RWPE1 (cell line): Measurements from ENCODE around the gene ABCA7.

Source experiments
- CTCF ChIA-PET: fragments of 350-600 bp; sonication (Branson Sonifier 250); formaldehyde crosslinking; extraction: SDS; loops from one replicate; lab custom pipeline; 2021; lab: Yijun Ruan, JAX
- POLR2A ChIA-PET: fragments of 400-600 bp; formaldehyde crosslinking; extraction: SDS; loops from one replicate; lab custom pipeline; 2020; ENCODE audit warnings: antibody characterized with exemption; ENCODE audit not compliant: low non-redundant PET; lab: Yijun Ruan, JAX
- DNase-seq: peaks from one replicate; pipeline ENCODE4 v3.0.0; 2012; ENCODE audit warnings: low spot score
- H3K27ac ChIP-seq: fragments of 450-650 bp; 2 replicates; pipeline ENCODE4 v1.5.1; 2017
- TF ChIP-seq, protein P1 (sequence below): fragments of 450-650 bp; conservative IDR thresholded peaks from 2 replicates; pipeline ENCODE4 v1.5.1; 2017; ENCODE audit warnings: low read depth, mild to moderate bottlenecking

The ABCA7 gene

DNA sequence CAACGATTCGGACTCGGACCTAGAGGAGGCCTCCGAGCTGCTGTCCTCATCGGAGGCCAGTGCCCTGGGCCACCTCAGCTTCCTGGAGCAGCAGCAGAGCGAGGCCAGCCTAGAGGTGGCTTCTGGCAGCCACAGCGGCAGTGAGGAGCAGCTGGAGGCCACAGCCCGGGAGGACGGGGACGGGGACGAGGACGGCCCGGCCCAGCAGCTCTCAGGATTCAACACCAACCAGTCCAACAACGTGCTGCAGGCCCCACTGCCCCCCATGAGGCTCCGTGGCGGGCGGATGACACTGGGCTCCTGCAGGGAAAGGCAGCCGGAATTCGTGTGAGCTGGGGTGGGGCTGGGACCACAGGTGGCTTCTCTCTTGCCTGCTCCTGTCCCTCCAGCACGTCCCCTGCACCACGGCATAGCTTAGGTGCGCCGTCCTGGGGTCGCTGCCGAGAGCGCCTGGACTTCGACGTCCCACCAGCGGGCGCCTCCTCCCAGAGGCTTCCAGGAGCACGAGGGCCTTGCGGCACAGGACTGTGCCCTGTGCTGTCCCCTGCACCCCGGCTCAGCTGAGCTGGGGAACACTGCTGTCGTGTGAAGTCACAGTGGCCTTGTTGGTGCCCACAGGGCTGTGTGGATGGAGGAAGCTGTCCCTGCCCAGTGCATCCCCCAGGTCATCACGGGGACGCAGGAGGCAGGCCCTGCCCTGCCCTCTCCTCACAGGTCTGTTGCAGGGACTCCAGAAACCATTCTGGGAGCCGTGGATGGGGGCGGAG lies 46.0 kb downstream of the ABCA7 start:
- ChIA-PET POLR2A (no interaction called here), CTCF (interaction anchor here (0.6 to 0.7 kb wide), 3 partner anchors 14 to 44 kb away, joined by 3 to 5 read pairs (median 4); no protein-coding TSS in a partner anchor)
- TF ChIP-seq, protein P1, sequence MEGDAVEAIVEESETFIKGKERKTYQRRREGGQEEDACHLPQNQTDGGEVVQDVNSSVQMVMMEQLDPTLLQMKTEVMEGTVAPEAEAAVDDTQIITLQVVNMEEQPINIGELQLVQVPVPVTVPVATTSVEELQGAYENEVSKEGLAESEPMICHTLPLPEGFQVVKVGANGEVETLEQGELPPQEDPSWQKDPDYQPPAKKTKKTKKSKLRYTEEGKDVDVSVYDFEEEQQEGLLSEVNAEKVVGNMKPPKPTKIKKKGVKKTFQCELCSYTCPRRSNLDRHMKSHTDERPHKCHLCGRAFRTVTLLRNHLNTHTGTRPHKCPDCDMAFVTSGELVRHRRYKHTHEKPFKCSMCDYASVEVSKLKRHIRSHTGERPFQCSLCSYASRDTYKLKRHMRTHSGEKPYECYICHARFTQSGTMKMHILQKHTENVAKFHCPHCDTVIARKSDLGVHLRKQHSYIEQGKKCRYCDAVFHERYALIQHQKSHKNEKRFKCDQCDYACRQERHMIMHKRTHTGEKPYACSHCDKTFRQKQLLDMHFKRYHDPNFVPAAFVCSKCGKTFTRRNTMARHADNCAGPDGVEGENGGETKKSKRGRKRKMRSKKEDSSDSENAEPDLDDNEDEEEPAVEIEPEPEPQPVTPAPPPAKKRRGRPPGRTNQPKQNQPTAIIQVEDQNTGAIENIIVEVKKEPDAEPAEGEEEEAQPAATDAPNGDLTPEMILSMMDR, result no peak
- no peak for DNase-seq
- H3K27ac ChIP-seq, result peak overlapping the region; percentile 84

DNA sequence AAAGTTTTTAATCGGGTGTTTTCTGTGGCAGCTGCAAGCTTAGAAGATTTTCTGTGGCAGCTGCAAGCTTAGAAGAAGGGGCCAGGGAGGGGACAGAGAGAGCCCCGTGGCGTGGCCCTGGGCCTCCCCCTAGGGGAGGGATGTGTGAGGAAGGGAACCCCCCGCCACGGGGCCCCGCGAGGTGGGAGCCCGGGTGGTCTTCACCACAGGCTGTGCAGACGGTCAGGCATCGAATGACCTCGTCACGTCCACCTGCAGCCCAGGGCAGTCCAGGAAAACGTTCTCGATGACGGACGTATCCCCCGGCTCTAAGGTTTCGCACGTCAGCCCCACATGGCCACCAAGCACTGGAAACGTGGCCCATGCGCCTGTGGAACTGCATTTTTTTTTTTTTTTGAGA lies 46.7 kb downstream of the ABCA7 start:
- peak overlapping the region; percentile 84 for H3K27ac ChIP-seq
- POLR2A ChIA-PET, result interaction anchor here (0.6 kb wide), 1 partner anchor 24 kb away, joined by 3 read pairs; no protein-coding TSS in a partner anchor
- CTCF ChIA-PET, result interaction anchor here (0.7 kb wide), 1 partner anchor 16 kb away, joined by 4 read pairs; no protein-coding TSS in a partner anchor
- DNase-seq, result no peak
- TF ChIP-seq, protein P1, result no peak

DNA sequence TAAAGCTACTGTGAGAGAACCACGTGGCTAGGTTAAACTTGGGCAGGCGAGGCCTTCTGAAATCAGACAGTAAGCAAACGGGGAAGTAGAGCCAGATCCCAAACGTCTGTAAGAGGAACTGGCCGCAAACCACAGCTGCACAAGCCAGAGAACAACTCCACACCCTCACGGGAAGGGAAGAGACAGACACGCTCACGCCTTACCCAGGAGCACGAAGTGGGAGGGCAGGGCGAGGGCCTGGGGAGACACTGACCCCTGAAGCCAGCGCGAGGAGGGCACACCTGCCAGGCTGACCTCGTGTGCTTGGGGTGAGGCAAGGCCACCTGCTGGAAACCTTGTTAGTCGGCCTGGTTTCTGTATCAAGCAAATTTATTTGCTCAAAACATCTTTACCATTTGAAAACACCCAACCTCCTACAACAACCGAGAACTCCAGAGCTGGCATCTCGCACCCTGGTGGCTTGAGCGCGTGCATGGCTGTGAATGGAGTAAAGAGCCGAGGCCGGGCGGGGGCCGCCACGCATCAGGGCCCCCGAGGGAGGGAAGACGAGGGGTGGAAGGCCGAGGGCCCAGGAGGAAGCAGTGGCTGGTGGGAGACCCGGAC lies 48.0 kb downstream of the ABCA7 start:
- peak overlapping the region; percentile 84 for H3K27ac ChIP-seq
- POLR2A ChIA-PET, result no interaction called here
- no peak for DNase-seq
- CTCF ChIA-PET, result no interaction called here
- TF ChIP-seq, protein P1, result no peak

DNA sequence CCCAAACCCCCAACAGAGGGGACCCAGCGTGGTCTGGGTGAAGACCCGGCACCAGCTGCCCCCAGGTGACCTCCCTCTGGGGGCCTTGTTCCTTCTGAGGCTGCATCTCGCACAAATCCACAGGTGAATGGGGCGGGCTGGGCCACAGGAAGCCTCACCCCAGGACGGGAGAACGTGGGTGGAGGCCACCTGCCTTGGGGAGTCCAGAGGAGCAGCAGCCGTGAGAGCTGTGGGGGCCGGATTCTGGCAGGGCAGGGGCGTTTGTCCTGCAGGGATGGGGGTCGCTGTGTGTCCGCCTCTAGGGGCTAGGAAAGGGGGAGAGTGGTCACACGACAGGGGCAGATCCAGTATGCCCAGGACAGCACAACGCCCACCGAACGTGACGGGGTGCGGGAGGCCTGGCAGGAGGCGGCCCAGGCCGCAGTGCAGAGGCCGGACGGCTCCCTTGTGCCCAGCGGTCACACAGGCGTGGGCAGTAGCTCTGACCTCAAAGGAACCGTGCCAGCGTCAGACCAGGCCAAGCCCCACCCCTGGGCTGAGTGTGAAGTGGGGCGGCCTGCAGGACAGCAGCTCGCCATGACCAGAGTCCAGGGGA lies 48.6 kb downstream of the ABCA7 start:
- ChIA-PET POLR2A (no interaction called here), CTCF (no interaction called here)
- H3K27ac ChIP-seq, result peak overlapping the region; percentile 84

DNA sequence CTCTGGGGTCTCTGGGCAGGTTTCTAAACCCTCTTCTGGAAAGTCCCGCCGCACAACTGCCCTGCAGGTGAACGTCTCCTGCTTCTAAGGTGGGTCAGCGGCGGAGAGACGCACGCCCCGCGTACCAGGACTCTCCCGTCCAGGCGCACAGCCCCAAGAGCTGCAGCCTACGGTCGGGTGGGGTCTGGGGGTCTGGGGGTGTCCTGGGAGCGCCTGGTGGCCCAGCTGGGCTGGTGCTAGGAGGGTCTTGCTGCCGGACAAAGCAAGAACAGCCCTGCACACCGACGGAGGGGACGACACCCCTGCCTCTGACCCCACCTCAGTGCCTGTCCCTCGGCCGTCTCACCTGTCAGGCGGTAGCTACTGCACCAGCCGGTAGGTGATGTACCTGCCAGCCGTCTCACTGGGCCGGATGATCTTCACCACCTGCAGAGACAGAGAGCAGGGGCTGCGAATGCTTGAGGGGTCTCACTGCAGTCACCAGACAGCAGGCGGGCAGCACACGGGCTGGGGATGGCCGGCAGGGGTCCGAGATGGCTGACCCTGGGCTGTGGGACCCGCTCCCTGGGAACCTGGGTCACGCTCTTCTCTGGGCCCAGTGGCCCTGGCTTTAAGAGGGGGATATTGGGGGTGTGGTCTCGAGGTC lies 49.3 kb downstream of the ABCA7 start:
- DNase-seq, result no peak
- H3K27ac ChIP-seq, result peak overlapping the region; percentile 84
- TF ChIP-seq, protein P1, result no peak
- POLR2A ChIA-PET, result no interaction called here
- CTCF ChIA-PET, result no interaction called here

More for the DNA sequence above, 48.6 kb downstream of the ABCA7 start:
- no peak for DNase-seq
- TF ChIP-seq, protein P1, result no peak

DNA sequence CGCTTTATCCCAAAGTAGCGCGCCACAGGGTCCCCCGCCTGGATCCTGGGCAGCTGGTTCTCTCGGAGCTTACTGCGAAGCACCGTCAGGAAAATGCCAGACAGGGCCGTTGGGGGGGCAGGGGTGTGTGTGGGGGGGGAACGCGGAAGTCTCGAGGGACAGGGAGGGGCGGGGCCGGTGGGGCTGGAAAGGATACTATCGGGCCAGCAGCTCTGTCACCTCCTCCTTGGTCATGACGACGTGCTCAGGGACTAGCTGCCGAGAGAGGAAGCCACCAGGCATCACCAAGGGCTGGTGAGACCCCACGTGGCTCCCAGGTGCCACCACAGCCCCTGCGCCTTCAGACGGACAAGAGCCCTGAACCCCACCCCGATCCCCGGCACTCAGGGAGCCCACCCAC lies 50.0 kb downstream of the ABCA7 start:
- TF ChIP-seq, protein P1, result no peak
- CTCF ChIA-PET, result interaction anchor here (0.9 kb wide), 1 partner anchor 24 kb away, joined by 6 read pairs; no protein-coding TSS in a partner anchor

More for the DNA sequence above, 50.0 kb downstream of the ABCA7 start:
- H3K27ac ChIP-seq, result 0 out of 2 replicates have a peak overlapping the region, but pooled peaks have one; percentile 79
- POLR2A ChIA-PET, result interaction anchor here (0.7 to 1.0 kb wide), 2 partner anchors 13 to 61 kb away, joined by 6 to 8 read pairs; no protein-coding TSS in a partner anchor
- no peak for DNase-seq
